Lower leg skin (tissue), 3 donors: Measurements from ENCODE around the gene APBA1.

Source experiments
- POLR2A ChIP-seq, 2 donors: fragments of 450-650 bp; IDR thresholded peaks; one replicate each; pipeline ENCODE4 v1.6.1; 2016 to 2017; ENCODE audit warnings: antibody characterized with exemption in 2 of 2, mild to moderate bottlenecking in 1 of 2, moderate library complexity in 1 of 2
- TF ChIP-seq, protein P1 (sequence below), 3 donors: fragments of 450-650 bp; IDR thresholded peaks; one replicate each; pipeline ENCODE4 v1.5.1; 2016; ENCODE audit warnings: antibody characterized with exemption in 3 of 3, mild to moderate bottlenecking in 3 of 3, moderate library complexity in 2 of 3

DNA sequence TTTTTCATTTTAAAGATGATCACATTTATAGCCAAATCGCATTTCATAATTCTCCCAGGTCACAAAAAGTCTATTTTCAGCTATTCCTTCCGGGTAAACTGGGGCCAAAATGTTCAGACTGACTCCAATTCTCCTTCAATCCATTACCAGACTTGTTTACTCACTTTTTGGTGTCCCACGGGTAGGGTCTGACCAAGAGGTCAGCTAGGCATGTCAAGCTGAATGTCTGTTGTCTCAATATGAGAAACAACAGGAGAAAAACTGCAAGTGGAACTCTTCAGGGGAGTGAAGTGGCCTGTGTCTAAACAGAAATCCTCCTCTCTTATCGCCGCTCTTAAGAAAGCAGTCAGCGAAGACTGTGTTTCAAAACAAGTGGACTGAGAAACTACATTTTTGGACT lies 171.3 kb downstream of the APBA1 start:
- TF ChIP-seq POLR2A (IDR thresholded peaks at IDR 0.05) = no peak
- TF ChIP-seq, protein P1, sequence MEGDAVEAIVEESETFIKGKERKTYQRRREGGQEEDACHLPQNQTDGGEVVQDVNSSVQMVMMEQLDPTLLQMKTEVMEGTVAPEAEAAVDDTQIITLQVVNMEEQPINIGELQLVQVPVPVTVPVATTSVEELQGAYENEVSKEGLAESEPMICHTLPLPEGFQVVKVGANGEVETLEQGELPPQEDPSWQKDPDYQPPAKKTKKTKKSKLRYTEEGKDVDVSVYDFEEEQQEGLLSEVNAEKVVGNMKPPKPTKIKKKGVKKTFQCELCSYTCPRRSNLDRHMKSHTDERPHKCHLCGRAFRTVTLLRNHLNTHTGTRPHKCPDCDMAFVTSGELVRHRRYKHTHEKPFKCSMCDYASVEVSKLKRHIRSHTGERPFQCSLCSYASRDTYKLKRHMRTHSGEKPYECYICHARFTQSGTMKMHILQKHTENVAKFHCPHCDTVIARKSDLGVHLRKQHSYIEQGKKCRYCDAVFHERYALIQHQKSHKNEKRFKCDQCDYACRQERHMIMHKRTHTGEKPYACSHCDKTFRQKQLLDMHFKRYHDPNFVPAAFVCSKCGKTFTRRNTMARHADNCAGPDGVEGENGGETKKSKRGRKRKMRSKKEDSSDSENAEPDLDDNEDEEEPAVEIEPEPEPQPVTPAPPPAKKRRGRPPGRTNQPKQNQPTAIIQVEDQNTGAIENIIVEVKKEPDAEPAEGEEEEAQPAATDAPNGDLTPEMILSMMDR (IDR thresholded peaks at IDR 0.05) = no peak
